Umbilical cord (tissue), 1 donor: ENCODE results near the gene TUBA3D. TPM values are rescaled to one million over a fixed set of nuclear protein-coding genes. Genes with fewer than 3 reads are reported as not detected.

Experiments used
- total RNA-seq: library from RNA; depleted of rRNA; stranded (reverse); fragments of >200 nt; gene quantifications from one replicate; pipeline ENCODE4 v1.2.3, GENCODE V29; 2014; ENCODE audit warnings: low replicate concordance; ENCODE audit not compliant: insufficient read depth

The TUBA3D gene
- total RNA-seq, 1 donor from 2014 or later = 5.3 TPM

Other genes with a start within 250 kb of the TUBA3D start
- 3.6 TPM for gene RAB6D, start 112.0 kb upstream of the TUBA3D start, total RNA-seq
- gene MZT2A, start 16.3 kb downstream of the TUBA3D start, total RNA-seq = 59.2 TPM
- gene CCDC74A, start 51.8 kb downstream of the TUBA3D start, total RNA-seq = not detected